AG10803 (cell line): ENCODE data around the gene OTC.

Source experiments
- DNase-seq: peaks from one replicate; pipeline ENCODE4 v3.0.0; 2010; ENCODE audit warnings: low read depth
- H3K4me3 ChIP-seq: 2 replicates; pipeline ENCODE4 v1.5.1; 2011; ENCODE audit warnings: mild to moderate bottlenecking, low read length, control low read depth
- CTCF ChIP-seq: conservative IDR thresholded peaks from 2 replicates; pipeline ENCODE4 v1.5.1; 2011; ENCODE audit warnings: mild to moderate bottlenecking, low read length, control low read depth, inconsistent platforms

OTC gene

GRCh38 chrX:38374431-38374830, 22.0 kb downstream of the OTC start:
- DNase-seq = no peak
- H3K4me3 ChIP-seq = no peak overlapping the region
- no peak for TF ChIP-seq CTCF

GRCh38 chrX:38375891-38376290, 23.5 kb downstream of the OTC start:
- DNase-seq = no peak
- H3K4me3 ChIP-seq = no peak overlapping the region
- TF ChIP-seq CTCF = peak; percentile 46; the same call in 1 of the 2 replicates

- TF ChIP-seq CTCF = no peak
- H3K4me3 ChIP-seq = no peak overlapping the region
- no peak for DNase-seq
These were observed 24.3 kb downstream of the OTC start for GRCh38 chrX:38376747-38377146.

GRCh38 chrX:38379088-38379487, 26.7 kb downstream of the OTC start:
- H3K4me3 ChIP-seq = no peak overlapping the region
- no peak for DNase-seq
- TF ChIP-seq CTCF = no peak

- no peak overlapping the region for H3K4me3 ChIP-seq
- DNase-seq = no peak
- TF ChIP-seq CTCF = no peak
These were observed 30.3 kb downstream of the OTC start for GRCh38 chrX:38382663-38383062.

DNA sequence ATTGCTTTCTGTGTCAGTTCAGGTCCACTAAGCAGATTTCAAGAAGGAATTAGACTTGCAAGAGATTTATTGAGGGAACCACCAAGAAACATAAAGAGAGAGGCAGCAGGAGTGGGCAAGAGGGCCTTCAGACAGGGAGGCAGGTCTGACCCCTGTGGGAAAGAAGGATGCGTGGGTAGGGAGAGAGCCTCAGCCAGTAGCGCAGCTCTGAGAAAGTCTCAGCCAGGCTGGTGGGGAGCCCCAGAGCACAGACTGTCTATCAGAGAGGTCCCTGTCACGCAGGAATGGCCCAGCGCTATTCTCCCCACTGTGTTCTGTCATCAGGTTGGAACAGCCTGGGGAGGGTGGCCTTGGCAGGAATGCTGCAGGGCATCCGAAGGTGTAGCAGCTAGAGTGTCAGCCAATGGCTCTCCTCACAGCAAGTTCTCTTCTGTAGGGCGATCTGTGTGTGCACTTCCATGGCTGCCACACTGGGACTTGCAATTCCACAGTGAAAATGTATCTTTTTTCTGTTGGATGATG, 48.0 kb downstream of the OTC start:
- no peak overlapping the region for H3K4me3 ChIP-seq
- TF ChIP-seq CTCF = no peak
- no peak for DNase-seq

GRCh38 chrX:38402118-38402517, 49.7 kb downstream of the OTC start:
- no peak overlapping the region for H3K4me3 ChIP-seq
- TF ChIP-seq CTCF = no peak
- DNase-seq = no peak
